Measurements from ENCODE around the gene SCGB1C1.

The SCGB1C1 gene

GRCh38 chr11:198236-198806 is 5.4 kb downstream of the SCGB1C1 start:
- no peak for TF ChIP-seq CTCF (IDR thresholded peaks at IDR 0.05; ENCODE audit: extremely low read depth, insufficient read depth, missing control alignments)
- no peak for DNase-seq (ENCODE audit: low spot score)
- in situ Hi-C loops (cut with MboI; ENCODE audit: low pct_unique_long_range_greater_than_20kb, low sequenced_read_pairs, unreplicated experiment), result no loop called here

GRCh38 chr11:199004-199581 is 6.2 kb downstream of the SCGB1C1 start:
- no peak for TF ChIP-seq CTCF (IDR thresholded peaks at IDR 0.05; ENCODE audit: extremely low read depth, insufficient read depth, missing control alignments)
- in situ Hi-C loops (cut with MboI; ENCODE audit: low pct_unique_long_range_greater_than_20kb, low sequenced_read_pairs, unreplicated experiment), result no loop called here
- DNase-seq (ENCODE audit: low spot score), result no peak

DNA sequence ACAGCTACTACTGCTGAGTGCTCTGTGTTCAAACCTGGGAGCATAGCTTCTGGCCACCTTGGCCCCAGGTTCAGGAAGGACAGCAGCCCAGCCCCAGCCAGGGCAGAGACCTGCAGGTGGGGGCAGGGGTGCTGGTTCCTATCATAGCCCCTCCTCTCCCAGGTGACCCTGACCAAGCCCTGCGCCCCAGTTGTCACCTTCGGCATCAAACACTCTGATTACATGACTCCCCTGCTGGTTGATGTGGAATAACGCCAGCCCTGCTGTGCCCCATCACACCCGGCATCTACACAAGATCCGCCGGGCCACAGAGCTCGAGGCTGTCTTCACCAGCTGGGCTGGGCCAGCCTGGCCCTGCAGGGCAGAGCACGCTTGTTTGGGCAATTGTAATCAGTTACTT is 6.9 kb downstream of the SCGB1C1 start:
- in situ Hi-C loops (cut with MboI; ENCODE audit: low pct_unique_long_range_greater_than_20kb, low sequenced_read_pairs, unreplicated experiment), result no loop called here
- DNase-seq (ENCODE audit: low spot score), result no peak
- TF ChIP-seq CTCF (IDR thresholded peaks at IDR 0.05; ENCODE audit: extremely low read depth, insufficient read depth, missing control alignments), result no peak

GRCh38 chr11:200224-201003 is 7.5 kb downstream of the SCGB1C1 start:
- DNase-seq (ENCODE audit: low spot score), result no peak
- no peak for TF ChIP-seq CTCF (IDR thresholded peaks at IDR 0.05; ENCODE audit: extremely low read depth, insufficient read depth, missing control alignments)
- in situ Hi-C loops (cut with MboI; ENCODE audit: low pct_unique_long_range_greater_than_20kb, low sequenced_read_pairs, unreplicated experiment), result no loop called here

DNA sequence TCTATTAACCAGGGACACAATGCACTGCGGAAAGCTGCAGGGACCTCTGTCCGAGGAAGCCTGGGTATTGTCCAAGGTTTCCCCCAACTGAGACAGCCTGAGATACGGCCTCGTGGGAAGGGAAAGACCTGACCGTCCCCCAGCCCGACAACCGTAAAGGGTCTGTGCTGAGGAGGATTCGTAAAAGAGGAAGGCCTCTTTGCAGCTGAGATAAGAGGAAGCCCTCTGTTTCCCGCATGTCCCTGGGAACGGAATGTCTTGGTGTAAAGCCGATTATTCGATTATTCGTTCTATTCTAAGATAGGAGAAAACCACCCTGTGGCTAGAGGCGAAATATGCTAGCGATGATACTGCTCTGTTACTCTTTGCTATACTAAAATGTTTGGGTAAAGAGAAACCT is 9.1 kb downstream of the SCGB1C1 start:
- TF ChIP-seq CTCF (IDR thresholded peaks at IDR 0.05; ENCODE audit: extremely low read depth, insufficient read depth, missing control alignments), result no peak
- in situ Hi-C loops (cut with MboI; ENCODE audit: low pct_unique_long_range_greater_than_20kb, low sequenced_read_pairs, unreplicated experiment), result no loop called here
- DNase-seq (ENCODE audit: low spot score), result no peak

DNA sequence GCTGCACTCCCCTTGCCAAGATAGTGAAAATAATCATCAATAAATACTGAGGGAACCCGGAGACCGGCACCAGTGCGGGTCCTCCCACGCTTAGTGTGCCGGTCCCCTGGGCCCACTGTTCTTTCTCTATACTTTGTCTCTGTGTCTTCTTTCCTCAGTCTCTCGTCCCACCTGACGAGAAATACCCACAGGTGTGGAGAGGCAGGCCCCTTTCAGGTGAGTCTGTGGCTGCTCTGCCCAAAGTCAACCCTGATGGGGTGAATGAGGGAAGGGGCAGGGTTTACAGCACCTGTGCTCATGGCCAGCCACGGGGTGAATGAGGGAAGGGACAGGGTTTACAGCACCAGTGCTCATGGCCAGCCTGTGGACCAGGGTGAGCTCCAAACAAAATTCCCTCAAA is 9.6 kb downstream of the SCGB1C1 start:
- DNase-seq (ENCODE audit: low spot score), result no peak
- in situ Hi-C loops (cut with MboI; ENCODE audit: low pct_unique_long_range_greater_than_20kb, low sequenced_read_pairs, unreplicated experiment), result no loop called here
- TF ChIP-seq CTCF (IDR thresholded peaks at IDR 0.05; ENCODE audit: extremely low read depth, insufficient read depth, missing control alignments), result no peak

Measured in GM13977 (cell line).